ENCODE measurements around the gene DFFB.
"Not testable (repeated sequence)": the region's sequence is repeated elsewhere in the genome, so short reads cannot be mapped to it uniquely, and the experiment has no call there.

The DFFB gene

DNA sequence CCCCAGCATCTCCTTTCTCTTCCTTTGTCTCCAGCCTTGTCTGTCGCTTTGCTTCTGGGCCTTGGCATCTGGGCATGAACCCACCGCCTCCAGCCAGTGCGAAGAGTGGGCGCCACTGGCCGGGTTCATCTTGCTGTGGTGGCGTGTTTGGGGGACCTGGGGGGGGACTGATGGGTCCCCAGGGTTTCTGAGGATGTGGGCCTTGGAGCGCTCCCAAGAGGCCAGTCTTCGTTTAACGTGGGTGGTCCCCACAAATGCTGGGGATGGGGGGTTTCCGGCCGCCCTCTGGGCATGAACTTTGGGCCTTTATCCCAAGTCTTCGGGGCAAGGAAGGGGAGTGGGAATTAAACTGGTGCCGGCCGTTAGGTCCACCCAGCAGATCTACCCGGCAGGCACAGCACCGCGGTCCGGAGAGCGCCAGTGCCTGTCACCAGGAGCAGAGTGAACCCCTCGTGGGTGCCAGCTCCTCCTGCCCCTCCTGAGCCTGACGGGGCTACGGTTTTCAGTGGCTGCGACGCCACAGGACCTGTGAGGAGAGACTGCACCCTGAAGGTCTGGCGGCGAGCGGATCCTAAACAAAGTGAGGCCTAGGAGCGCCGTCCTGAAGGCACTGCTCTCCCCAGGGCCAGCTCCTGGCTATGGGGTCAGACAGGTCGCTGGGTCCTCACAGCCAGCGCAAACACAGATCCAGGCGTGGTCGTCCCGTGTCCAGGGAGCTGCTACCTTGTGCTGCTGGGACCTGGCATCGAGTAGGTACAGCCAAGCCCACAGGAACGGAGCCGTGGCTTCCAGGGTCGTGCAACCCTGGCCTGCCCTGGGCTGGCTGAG is 54.9 kb downstream of the DFFB start:
- no peak for DNase-seq

- no peak for DNase-seq
Measured at GRCh38 chr1:3912809-3913685, 55.8 kb downstream of the DFFB start.

- DNase-seq = no peak
Measured at GRCh38 chr1:3914331-3914851, 57.1 kb downstream of the DFFB start.

DNA sequence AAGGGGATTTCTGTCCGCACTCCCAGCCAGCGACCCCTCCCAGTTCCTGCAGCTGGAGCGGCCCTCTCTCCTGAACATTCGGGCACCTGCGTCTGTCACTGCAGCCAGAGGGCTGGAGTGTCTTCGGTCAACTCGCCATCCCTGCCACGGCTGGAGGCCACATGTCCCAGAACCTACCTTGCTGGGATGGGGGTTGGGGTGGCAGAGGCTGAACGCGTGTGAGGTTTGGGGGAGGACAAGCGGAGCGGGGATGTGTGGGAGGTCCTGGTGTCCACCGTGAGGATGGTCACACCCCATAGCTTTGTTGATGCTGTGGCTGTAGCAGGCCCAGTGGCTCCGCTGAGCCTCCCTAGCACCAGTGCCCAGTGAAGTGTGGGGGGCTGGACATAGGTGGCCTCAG is 57.6 kb downstream of the DFFB start:
- DNase-seq = no peak

DNA sequence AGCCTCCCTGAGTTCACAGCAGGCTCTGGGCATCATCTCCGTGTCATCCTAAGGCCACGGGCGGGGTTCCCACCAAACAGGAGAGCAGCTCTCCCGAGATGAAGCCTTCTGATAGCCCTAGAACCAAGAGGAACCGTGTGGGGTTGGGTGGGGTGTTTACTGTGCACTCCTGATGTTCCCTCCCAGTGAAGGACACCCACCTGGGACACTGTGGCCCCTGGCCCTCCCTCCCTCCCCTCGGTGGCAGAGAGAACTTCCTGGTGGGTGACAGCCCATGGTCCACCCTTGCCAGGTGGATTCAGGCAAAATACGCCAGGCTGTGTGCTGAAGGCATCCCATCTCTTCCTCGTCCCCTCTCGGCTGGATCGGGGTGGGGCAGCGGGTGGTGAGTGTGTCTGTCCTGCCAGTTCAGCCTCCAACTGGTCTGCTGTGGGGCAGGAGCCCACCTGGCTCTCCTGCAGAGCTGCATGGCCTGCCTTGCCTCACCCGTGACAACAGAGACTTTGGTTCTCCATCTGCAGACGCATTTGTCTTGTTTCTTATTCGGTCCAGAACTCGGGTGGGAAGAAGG is 58.4 kb downstream of the DFFB start:
- no peak for DNase-seq

DNA sequence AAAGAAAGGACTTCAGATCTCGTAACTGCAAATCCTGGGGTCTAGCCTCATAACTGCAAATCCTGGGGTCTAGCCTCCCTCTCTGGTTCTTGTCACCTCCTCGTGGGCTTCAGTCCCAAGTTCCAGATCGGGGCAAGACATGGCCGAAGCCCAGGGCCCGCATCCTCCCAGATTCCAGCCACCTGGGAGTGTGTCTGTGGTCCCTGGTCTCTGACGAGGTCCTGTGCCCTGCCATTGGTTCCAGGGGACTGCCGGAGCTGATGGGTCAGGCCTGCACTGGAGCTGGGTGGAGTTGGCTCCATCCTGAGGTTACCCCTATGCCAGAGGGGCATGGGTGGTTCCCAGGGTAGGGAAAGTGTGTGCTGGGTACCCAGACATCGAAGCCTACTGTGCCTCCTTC is 60.5 kb downstream of the DFFB start:
- DNase-seq = no peak

GRCh38 chr1:3918359-3918758 is 61.1 kb downstream of the DFFB start:
- not testable (repeated sequence) for DNase-seq

GRCh38 chr1:3918966-3919611 is 61.8 kb downstream of the DFFB start:
- no peak for DNase-seq

DNA sequence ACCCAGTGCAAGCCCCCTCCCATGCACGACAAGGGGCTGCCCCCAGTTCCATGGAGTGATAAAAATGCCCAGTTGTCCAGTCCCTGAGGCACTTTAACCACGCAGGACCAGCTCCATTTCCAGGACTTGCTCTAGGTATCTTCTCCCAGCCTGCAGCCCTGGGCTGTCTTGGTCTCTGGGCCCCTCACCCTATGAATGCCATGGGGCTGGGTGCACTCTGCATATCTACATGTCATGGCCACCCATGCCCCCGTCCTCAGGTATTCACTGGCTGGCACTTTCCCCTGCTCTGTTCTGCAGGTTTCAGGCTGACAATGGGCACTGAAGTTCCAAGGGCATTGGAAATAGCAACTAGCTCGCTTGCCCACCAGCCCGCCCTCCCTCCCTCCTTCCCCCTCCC is 62.4 kb downstream of the DFFB start:
- DNase-seq = no peak

GRCh38 chr1:3921765-3922164 is 64.5 kb downstream of the DFFB start:
- DNase-seq = no peak

DNA sequence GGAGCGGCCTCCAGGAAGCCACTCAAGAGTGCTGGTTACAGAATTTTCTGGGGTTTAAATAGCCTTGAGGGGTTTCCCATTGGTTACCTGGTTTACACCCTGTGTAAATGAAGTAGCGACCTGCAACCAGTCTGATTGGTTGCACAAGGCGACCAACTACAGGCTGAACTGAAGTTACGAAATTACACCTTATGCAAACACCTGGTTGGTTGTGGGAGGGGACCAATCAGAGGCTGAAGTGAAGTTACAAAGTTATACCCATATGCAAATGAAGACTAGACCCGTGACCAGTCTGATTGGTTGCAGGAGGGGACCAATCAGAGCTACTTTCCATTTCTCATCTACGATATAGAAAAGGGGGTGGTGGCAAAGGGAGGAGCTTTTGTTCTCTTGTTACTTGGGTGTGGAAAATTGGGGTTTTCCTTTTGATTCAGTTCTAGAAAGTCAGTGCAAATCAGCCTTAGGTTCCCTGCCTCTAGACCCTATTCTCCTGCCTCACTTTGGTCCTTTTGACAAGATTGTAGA is 65.0 kb downstream of the DFFB start:
- no peak for DNase-seq

GRCh38 chr1:3922851-3923250 is 65.6 kb downstream of the DFFB start:
- DNase-seq = no peak

GRCh38 chr1:3923378-3924185 is 66.3 kb downstream of the DFFB start:
- no peak for DNase-seq

GRCh38 chr1:3924186-3924824 is 67.0 kb downstream of the DFFB start:
- DNase-seq = no peak

- DNase-seq = no peak
Measured at GRCh38 chr1:3924825-3925220, 67.5 kb downstream of the DFFB start.

- DNase-seq = no peak
Measured at GRCh38 chr1:3925256-3925655, 68.0 kb downstream of the DFFB start.

DNA sequence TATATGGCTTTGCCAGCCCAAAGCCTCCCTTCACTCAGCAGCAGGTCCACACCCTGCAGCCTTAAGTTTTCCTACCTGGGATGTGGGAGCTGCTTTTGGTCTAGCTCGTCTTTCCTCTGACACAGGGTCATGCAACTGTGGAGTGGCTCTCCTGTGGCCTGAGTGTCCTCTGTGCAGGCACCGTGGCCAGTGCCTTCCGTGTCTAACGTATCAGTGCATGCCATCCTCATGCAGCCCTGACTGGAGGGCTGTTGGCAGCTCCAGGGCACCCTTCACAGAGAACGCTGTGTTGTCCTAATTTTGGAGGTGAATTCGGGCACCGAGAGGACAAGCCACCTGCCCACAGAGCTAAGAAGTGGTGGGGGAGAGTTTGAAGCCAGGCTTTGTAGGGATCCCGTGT is 68.5 kb downstream of the DFFB start:
- no peak for DNase-seq

DNA sequence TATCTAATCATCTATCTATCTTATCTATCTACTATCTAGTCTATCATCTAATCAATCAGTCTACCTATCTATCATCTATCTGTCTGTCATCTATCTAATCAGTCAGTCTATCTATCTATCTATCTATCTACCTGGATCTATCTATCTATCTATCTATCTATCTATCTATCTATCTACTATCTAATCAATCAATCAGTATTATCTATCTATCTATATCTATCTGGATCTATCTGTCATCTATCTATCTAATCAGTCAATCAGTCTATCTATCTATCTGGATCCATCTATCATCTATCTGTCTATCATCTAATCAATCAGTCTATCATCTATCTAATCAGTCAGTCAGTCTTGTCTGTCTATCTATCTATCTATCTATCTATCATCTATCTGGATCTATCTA is 69.7 kb downstream of the DFFB start:
- no peak for DNase-seq

GRCh38 chr1:3928586-3928985 is 71.3 kb downstream of the DFFB start:
- DNase-seq = no peak

GRCh38 chr1:3929126-3929525 is 71.8 kb downstream of the DFFB start:
- no peak for DNase-seq

- no peak for DNase-seq
Measured at GRCh38 chr1:3930301-3931006, 73.2 kb downstream of the DFFB start.
